T-helper 17 cell (primary cell): Measurements from ENCODE around the gene SH3PXD2A. TPM values are rescaled to one million over a fixed set of nuclear protein-coding genes. Genes with fewer than 3 reads are reported as not detected.
"Not testable (repeated sequence)": the region's sequence is repeated elsewhere in the genome, so short reads cannot be mapped to it uniquely, and the experiment has no call there.

Experiments used
- ATAC-seq: fragments of 150-1000 bp; cut with Tn5 transposase; 2 replicates; pipeline ENCODE4 v1.10.0; 2021; ENCODE audit warnings: mild to moderate bottlenecking, moderate library complexity
- DNase-seq, 3 donors: peaks; one replicate each; pipeline versions ENCODE4 v3.0.0 to v3.0.0-alpha.2; 2020 to 2021
- H3K9me3 ChIP-seq: one replicate; pipeline ENCODE4 v1.7.0; 2013; ENCODE audit warnings: low read length, mild to moderate bottlenecking; ENCODE audit not compliant: control insufficient read depth, poor library complexity, severe bottlenecking
- H3K27ac Mint-ChIP-seq: one replicate; pipeline ENCODE4 v1.8.0; 2022; ENCODE audit warnings: mild to moderate bottlenecking, moderate library complexity, mixed read lengths
- H3K27me3 Mint-ChIP-seq: one replicate; pipeline ENCODE4 v1.8.0; 2022; ENCODE audit warnings: mixed read lengths
- H3K36me3 Mint-ChIP-seq: one replicate; pipeline ENCODE4 v1.8.0; 2022; ENCODE audit warnings: low read depth, mixed read lengths
- H3K4me1 Mint-ChIP-seq: one replicate; pipeline ENCODE4 v1.8.0; 2022; ENCODE audit warnings: mild to moderate bottlenecking, mixed read lengths
- H3K4me3 Mint-ChIP-seq: one replicate; pipeline ENCODE4 v1.8.0; 2022; ENCODE audit warnings: mild to moderate bottlenecking, moderate library complexity, mixed read lengths
- total RNA-seq, 4 donors: library from RNA in 2 of 4; stranded (reverse) in 2 of 4; gene quantifications; one replicate each; pipeline ENCODE4 v1.2.3 and lab custom pipeline; 2022 to 2026

Gene SH3PXD2A
- total RNA-seq, 2 donors from 2014 or later: 7.2 to 10.9 TPM

DNA sequence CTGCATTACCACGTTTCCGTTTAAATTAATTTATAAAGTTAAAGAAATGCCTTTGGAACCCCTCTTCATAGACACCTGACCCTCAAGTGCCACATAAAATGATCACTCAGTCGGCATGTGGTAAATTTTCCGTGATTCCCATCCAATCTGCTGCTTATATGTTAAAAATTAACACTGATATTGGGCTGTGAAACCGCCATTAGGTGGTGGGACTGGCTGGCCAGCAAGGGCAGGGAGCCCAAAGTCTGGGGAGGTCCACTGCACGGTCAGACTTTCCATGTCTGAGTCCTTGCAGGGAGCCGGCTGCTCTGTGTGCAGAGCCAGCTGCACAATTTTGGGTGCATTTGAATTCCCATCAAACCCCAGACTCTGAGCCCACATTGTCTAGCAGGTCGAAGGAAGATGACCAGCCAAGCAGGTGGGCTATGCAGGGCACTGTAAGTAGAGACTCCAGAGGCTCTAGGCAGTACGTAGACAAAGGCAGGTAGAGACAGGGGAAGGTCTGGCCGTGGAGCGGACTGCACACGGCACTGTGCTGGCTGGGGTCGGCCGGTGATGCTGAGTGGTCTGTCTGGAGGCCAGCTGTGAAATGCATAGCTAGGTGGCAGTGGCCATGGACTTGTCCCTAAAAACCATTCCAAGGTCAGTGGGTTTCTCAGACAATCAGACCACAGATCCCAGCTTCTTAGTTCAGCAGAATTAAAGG is 122.9 kb downstream of the SH3PXD2A start:
- Mint-ChIP-seq H3K4me3 (no peak overlapping the region), H3K4me1 (peaks cover 8% of the 10 kb centered on the region), H3K27me3 (no peaks in the 10 kb centered on the region), H3K27ac (no peak overlapping the region), H3K36me3 (no peaks in the 10 kb centered on the region)
- ATAC-seq (no peak), DNase-seq (no peak)
- H3K9me3 ChIP-seq: no peaks in the 10 kb centered on the region

DNA sequence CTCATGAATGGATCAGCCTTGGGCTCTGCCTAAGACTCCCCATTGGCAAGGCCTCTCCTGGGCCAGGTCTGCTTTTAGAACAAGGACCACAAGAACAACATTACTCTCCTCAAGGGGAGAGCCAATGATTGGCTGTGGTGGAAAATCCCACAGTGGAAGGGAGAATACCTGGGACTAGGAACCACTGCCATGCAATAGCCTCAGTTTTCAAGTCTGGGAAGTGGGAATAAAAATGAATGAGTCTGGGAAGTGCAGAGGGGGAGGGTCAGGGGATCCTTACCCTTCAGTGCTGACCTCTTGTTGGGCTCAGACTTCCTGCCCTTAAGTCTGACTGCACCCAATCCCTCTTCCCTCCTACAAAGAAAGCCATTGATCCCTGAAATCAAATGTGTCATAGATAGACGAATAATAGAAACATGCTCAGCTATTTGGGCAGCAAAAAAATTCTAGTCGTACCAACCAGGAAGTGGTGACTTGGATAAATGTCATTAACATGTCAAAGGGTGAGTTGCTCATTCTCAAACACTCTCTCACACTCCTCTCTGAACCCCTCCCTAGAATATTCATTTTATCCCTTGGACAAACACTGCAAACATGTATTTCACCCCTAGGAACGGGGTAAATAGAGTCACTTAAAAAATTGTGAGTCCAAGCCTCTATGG is 123.6 kb downstream of the SH3PXD2A start:
- Mint-ChIP-seq H3K27ac (no peak overlapping the region), H3K4me1 (peaks cover 6% of the 10 kb centered on the region), H3K27me3 (no peaks in the 10 kb centered on the region), H3K4me3 (no peak overlapping the region), H3K36me3 (no peaks in the 10 kb centered on the region)
- ATAC-seq (no peak), DNase-seq (no peak)
- no peaks in the 10 kb centered on the region for H3K9me3 ChIP-seq

GRCh38 chr10:103731026-103731425 is 124.3 kb downstream of the SH3PXD2A start:
- H3K27ac Mint-ChIP-seq: peak overlapping the region; percentile 88
- not testable (repeated sequence) for H3K9me3 ChIP-seq, H3K4me1 Mint-ChIP-seq, H3K27me3 Mint-ChIP-seq, ATAC-seq, DNase-seq, H3K4me3 Mint-ChIP-seq, H3K36me3 Mint-ChIP-seq

GRCh38 chr10:103729851-103730250 is 125.5 kb downstream of the SH3PXD2A start:
- ATAC-seq: no peak
- H3K4me3 Mint-ChIP-seq: no peak overlapping the region
- no peaks in the 10 kb centered on the region for H3K9me3 ChIP-seq
- H3K4me1 Mint-ChIP-seq: peaks cover 10% of the 10 kb centered on the region
- H3K27ac Mint-ChIP-seq: peak overlapping the region; percentile 88
- DNase-seq: no peak
- H3K36me3 Mint-ChIP-seq: no peaks in the 10 kb centered on the region
- H3K27me3 Mint-ChIP-seq: no peaks in the 10 kb centered on the region

GRCh38 chr10:103727991-103728689 is 127.2 kb downstream of the SH3PXD2A start:
- H3K27me3 Mint-ChIP-seq: no peaks in the 10 kb centered on the region
- ATAC-seq: no peak
- H3K4me1 Mint-ChIP-seq: peaks cover 10% of the 10 kb centered on the region
- peak overlapping the region; percentile 11 for H3K27ac Mint-ChIP-seq
- no peaks in the 10 kb centered on the region for H3K9me3 ChIP-seq
- no peaks in the 10 kb centered on the region for H3K36me3 Mint-ChIP-seq
- H3K4me3 Mint-ChIP-seq: no peak overlapping the region
- no peak for DNase-seq

DNA sequence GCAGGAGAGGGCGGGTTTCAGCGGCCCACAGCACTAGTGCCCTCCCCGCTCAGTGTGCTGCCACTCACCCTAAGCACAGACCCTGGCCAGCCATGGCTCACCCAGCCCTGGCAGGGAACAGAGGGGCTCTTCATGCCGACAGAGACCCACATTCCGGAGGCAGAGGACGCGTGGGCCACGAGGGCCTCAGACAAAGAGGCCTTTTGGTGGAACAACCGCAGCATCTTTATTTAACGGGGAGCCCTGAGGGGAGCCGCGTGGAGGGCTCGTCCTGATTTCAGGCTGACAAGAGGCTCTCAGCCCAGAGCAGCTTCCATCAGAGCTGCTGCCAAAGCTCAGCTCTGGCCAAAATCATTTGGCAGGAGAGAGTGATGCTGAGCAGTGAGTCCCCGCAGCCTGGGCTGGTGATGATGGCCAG is 127.8 kb downstream of the SH3PXD2A start:
- Mint-ChIP-seq H3K27ac (peak overlapping the region; percentile 11), H3K4me1 (peaks cover 10% of the 10 kb centered on the region), H3K4me3 (no peak overlapping the region), H3K36me3 (no peaks in the 10 kb centered on the region), H3K27me3 (no peaks in the 10 kb centered on the region)
- no peaks in the 10 kb centered on the region for H3K9me3 ChIP-seq
- no peak for ATAC-seq
- no peak for DNase-seq

GRCh38 chr10:103726637-103727036 is 128.7 kb downstream of the SH3PXD2A start:
- ATAC-seq: no peak
- H3K9me3 ChIP-seq: no peaks in the 10 kb centered on the region
- Mint-ChIP-seq H3K4me1 (peaks cover 6% of the 10 kb centered on the region), H3K36me3 (no peaks in the 10 kb centered on the region), H3K4me3 (no peak overlapping the region), H3K27me3 (no peaks in the 10 kb centered on the region), H3K27ac (no peak overlapping the region)
- DNase-seq: no peak

GRCh38 chr10:103725242-103725641 is 130.1 kb downstream of the SH3PXD2A start:
- no peaks in the 10 kb centered on the region for H3K9me3 ChIP-seq
- Mint-ChIP-seq H3K27me3 (no peaks in the 10 kb centered on the region), H3K4me1 (peaks cover 6% of the 10 kb centered on the region), H3K4me3 (peak overlapping the region; percentile 1), H3K27ac (no peak overlapping the region), H3K36me3 (no peaks in the 10 kb centered on the region)
- ATAC-seq (no peak), DNase-seq (no peak)

- H3K27ac Mint-ChIP-seq: no peak overlapping the region
These were observed 130.6 kb downstream of the SH3PXD2A start for GRCh38 chr10:103724771-103725170.

GRCh38 chr10:103724074-103724473 is 131.3 kb downstream of the SH3PXD2A start:
- Mint-ChIP-seq H3K36me3 (no peaks in the 10 kb centered on the region), H3K4me1 (peaks cover 6% of the 10 kb centered on the region), H3K27me3 (no peaks in the 10 kb centered on the region), H3K4me3 (no peak overlapping the region), H3K27ac (no peak overlapping the region)
- ATAC-seq: no peak
- no peak for DNase-seq
- no peaks in the 10 kb centered on the region for H3K9me3 ChIP-seq

More at GRCh38 chr10:103724771-103725170, 130.6 kb downstream of the SH3PXD2A start:
- ATAC-seq: no peak
- H3K4me1 Mint-ChIP-seq: peaks cover 6% of the 10 kb centered on the region
- no peaks in the 10 kb centered on the region for H3K27me3 Mint-ChIP-seq
- DNase-seq: no peak
- H3K4me3 Mint-ChIP-seq: no peak overlapping the region
- H3K9me3 ChIP-seq: no peaks in the 10 kb centered on the region
- H3K36me3 Mint-ChIP-seq: no peaks in the 10 kb centered on the region

GRCh38 chr10:103723557-103723956 is 131.8 kb downstream of the SH3PXD2A start:
- Mint-ChIP-seq H3K4me3 (no peak overlapping the region), H3K27ac (no peak overlapping the region), H3K27me3 (no peaks in the 10 kb centered on the region), H3K36me3 (no peaks in the 10 kb centered on the region), H3K4me1 (peaks cover 11% of the 10 kb centered on the region)
- no peak for DNase-seq
- no peak for ATAC-seq
- no peaks in the 10 kb centered on the region for H3K9me3 ChIP-seq

DNA sequence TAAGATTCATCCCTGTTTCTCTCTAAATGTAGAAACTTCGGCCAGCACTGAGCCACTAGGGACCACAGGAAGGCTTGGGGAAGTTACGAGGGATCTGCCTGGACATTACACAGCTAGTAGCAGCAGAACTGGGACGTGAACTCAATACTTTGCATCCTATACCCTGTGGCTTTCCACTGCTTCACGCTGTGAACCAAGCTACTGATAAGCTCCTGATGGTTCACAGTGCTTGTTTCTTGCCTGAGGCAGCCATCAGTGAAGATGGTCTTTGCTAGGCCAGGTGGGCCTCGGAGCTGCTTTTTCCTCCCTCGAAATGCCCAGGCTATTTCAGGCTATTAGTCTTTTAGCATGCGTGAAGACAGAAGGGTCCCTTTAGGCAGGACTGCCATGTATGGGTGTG is 132.7 kb downstream of the SH3PXD2A start:
- ATAC-seq (no peak), DNase-seq (no peak)
- H3K4me3 Mint-ChIP-seq: no peak overlapping the region
- H3K27me3 Mint-ChIP-seq: no peaks in the 10 kb centered on the region
- peaks cover 11% of the 10 kb centered on the region for H3K4me1 Mint-ChIP-seq
- no peaks in the 10 kb centered on the region for H3K9me3 ChIP-seq
- H3K36me3 Mint-ChIP-seq: no peaks in the 10 kb centered on the region
- H3K27ac Mint-ChIP-seq: no peak overlapping the region

DNA sequence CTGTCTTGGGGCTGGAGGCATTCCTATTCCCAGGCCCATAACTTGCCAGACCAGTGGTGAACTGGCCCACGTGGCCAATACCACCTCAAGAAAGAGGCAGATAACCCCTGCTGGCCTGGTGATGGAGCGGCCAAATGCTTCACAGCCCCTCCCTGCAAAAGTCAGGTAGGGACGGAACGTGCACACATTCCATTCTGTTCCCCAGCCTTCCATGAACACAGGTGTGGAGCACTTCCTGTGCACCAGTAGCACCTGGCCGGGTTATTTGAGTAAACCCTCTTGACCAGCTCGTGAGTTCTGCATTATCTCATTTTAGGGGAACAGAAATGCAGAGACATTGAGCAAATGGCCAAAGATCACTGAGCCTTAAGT is 134.4 kb downstream of the SH3PXD2A start:
- DNase-seq (no peak), ATAC-seq (no peak)
- no peaks in the 10 kb centered on the region for H3K9me3 ChIP-seq
- H3K36me3 Mint-ChIP-seq: no peaks in the 10 kb centered on the region
- no peak overlapping the region for H3K4me3 Mint-ChIP-seq
- H3K27ac Mint-ChIP-seq: no peak overlapping the region
- no peaks in the 10 kb centered on the region for H3K27me3 Mint-ChIP-seq
- H3K4me1 Mint-ChIP-seq: peaks cover 8% of the 10 kb centered on the region
